ENCODE results near the gene RTN4RL2.

The RTN4RL2 gene

GRCh38 chr11:57460022-57460757 is at the start of gene RTN4RL2:
TSS of gene RTN4RL2 (plus strand) at chr11:57460528. CDS start at chr11:57460866, 338 bp downstream.
- peak; percentile 53 for DNase-seq

GRCh38 chr11:57413681-57414080 is 46.6 kb upstream of the RTN4RL2 start:
- no peak for DNase-seq

- DNase-seq: no peak
Observed at GRCh38 chr11:57414612-57415212, 45.6 kb upstream of the RTN4RL2 start.

DNA sequence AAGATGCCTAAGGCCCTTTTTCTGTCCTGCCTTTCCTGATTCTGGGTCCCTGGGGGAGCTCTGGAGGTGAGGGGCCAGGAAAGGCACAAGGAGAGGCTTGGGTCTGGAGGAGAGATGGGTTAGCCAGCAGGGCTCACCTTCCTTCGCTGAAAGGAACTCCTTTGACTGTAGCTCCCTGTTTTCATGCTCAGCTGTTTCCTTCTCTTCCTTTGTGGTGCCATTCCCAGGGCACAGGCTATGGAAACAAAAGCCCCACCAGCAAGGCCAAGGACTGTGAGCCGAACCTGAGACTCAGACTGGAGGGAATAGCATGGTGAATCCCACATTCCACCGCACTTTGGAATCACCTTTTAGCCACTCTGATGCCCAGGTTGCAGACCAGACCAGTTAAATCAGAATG is 43.9 kb upstream of the RTN4RL2 start:
- DNase-seq: no peak

DNA sequence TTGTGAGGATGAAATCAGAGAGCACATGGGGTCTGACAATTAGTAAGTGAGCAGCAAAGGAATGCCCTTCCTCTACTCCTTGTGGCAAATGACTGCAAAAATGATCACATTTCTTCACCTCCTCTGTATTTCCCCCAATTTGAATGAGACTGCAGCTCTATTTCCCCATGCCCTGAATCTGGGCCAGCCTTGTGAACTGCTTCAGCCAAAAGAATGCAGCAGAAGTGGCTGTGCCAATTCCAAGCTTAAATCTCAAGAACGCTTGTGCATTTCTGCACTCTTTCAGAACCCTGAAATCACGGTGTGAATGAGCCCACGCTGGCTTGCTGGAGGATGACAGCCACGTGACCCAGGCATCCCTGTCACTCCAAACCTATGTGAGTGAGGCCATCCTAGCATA is 43.3 kb upstream of the RTN4RL2 start:
- no peak for DNase-seq

DNA sequence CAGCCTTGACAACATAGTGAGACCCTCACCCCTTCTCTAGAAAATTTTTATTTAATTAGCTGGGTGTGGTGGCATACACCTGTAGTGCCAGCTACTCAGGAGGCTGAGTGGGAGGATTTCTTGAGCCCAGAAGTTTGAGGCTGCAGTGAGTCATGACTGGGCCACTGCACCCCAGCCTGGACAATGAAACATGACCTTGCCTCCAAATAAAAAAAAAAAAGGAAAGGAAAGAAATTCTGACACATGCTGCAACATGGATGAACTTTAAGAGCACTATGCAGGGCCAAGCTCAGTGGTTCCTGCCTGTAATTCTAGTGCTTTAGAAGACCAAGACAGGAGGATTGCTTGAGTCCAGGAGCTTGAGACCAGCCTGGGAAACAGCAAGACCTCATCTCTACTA is 42.2 kb upstream of the RTN4RL2 start:
- DNase-seq: no peak

- no peak for DNase-seq
Observed at GRCh38 chr11:57419146-57419545, 41.2 kb upstream of the RTN4RL2 start.

DNA sequence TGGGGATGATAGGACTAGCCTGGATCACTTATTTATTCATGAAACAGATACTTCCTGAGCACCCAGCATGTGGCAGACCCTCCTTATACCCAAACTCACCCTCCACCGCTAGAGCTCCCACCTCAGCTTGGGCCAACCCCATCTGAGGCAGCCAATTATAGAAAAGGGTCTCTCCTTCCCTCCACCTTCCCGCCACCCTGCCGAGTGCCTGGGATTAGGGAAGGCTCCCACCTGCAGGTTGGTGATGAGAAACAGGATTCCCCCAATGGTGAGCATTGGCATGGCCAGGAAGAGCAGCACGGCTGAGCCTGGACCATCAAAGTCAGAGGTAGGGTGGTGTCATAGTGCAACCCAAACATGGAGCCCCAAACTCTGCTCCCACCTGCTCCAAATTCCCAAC is 39.3 kb upstream of the RTN4RL2 start:
- no peak for DNase-seq

GRCh38 chr11:57421805-57422204 is 38.5 kb upstream of the RTN4RL2 start:
- no peak for DNase-seq

DNA sequence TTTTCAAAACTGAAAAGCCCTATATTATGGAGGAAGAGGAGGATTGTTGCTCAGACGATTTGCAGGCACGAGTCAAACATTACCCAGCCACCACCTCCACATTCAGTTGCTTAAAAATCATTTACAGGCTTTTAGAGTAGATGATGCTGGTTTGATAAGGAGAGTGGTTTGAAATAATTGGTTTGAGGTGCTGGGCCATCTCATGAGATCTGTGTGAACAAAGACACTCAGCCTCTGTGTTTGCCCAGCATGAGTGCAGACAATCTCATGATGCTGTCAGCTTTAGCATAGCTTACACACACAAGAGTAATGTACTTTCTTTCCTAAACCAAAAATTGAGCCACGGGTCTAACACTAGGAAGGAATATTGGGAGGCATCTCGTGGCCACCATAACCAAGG is 37.7 kb upstream of the RTN4RL2 start:
- DNase-seq: no peak

GRCh38 chr11:57424137-57424791 is 36.1 kb upstream of the RTN4RL2 start:
- DNase-seq: no peak

- DNase-seq: peak; percentile 23
Observed at GRCh38 chr11:57424792-57425564, 35.4 kb upstream of the RTN4RL2 start.

DNA sequence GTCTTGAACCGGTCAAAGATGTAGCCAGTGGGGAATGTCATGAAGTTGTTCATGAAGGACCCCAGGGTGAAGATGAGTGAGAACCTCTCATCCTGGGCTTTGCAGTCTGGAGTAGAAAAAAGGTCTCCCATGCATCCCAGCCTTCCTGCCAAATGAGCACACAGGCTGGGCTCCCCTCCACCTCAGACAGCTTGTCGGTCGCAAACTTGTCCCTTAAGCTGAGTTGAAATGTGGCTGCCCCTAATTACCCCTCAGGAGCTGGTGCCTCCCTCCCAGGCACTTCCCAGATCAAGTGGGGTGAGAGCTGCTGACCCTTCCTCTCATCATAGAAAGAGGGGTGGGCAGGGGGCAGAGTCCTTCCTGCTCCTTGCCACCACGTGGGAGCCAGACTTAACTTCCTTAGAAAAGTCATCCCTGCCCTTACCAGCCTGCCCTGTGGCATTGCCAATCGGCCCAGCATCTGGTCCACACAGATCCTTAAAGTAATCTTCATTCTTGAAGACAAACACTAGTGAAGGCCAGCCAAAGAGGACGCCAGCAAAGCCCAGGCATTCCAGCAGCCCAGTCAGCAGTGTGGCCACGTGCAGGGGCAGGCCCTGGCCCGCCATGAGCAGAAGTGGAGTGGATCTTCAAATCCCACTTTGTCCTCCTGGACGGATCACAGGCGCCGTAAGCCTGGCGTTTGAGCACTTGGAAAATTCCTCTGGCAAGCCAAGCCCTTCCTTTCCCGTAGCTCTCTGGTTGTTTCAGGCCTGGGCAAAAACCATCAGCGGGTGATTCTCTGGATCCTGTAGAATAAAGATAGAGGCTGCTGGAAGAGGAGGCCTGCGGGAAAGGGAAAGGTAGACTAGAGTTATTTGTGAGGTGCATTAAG is 34.5 kb upstream of the RTN4RL2 start:
- no peak for DNase-seq

DNA sequence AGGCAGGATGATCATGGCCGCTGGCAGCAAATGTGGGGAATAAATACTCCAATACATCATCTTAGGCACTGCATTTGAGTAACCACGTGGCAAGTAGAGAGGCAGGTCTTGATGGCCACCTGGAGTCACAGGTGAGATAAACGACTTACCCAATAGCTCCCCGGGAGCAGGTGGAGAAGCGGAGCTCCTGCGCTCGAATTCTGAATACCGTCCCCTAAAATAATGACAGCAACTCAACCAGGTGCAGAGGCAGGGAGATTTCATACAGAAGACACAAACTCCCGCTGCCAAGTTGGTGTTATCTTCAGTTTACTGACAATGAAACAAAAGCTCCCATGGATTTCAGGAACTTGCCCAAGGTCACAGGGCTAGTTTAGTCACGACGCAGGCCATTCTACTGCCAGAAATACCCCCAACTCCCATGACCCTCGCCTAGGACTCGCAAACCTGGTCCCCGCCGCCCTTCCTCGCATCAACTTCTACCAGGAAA is 33.8 kb upstream of the RTN4RL2 start:
- peak; percentile 28 for DNase-seq

DNA sequence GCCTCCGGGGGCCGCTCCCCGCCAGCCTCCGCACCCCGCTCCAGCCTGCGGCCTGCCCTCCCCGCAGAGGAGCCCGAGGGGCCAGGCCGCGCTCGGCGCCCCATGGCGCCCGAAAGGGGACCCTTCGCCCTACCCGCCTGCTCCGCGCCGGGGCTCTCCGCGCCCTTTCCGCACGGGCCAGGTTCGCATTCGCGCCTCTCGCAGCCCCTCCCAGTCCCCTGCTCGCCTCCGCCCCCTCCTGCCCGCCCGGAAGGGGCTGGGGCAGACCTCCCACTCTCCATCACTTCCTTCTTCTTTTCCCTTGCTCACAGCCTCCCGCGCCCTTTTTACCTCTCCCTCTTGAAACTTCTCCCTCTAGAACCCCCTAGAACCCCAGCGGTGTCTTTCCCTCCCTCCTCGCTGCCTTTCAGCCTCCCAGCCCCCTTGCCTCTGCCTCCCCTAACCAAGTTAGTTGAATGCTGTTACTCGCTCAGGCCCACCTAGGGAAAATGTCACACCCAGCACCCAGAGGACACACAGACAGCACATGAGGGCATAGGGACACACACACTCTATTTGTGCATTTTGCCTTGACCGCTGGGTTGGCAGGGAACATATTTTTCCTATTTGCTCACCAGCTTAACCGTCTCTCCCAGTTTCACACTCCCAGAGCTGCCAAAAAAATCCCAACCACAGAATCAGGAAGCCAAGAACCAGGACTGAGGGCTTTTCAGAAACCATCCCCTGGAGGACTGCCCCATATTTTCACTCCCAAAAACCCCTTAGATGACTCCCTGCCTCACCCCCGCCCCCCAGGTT is 33.2 kb upstream of the RTN4RL2 start, which contains the start of gene SLC43A3:
Gene SLC43A3 (minus strand): TSS at position 193 of the 798 bp plus-strand sequence. CDS start 949 bp downstream, outside the sequence.
- DNase-seq: peak; percentile 1

DNA sequence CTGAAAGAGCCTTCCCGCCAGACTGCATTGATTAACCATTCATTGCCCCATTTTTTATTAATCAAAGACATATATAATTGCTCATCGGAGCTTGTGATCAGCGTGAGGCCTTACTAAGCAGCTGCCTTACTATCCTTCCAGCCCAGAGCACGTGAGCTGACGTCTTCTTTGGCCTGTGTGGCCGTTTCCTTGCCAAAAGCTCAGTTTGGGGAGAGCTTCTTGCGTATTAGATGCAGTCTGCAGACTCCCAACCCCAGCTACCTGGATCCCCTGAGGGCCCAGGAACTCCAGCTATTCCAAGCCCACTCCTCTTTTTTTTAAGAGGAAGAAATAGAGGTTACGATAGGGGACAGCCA is 32.6 kb upstream of the RTN4RL2 start:
- DNase-seq: no peak

- DNase-seq: no peak
Observed at GRCh38 chr11:57428643-57429042, 31.7 kb upstream of the RTN4RL2 start.

DNA sequence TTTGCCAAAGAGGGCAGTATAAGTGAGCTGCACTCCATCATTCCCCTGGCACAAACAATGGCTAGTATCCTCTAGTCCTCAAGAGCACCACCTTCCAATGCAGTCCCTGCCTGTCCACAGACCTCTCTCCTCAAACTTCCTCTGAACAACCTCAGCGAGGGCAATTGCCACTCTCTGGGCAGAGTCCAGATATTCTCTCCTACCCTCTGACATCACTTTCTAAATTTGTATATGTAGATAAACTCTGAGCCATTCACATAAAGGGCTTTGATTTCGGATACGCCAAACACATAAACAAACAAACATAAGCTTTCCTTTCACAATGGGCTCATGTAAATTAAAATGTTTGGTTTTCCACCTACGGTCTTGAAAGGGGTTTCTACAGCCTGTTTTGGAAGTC is 30.4 kb upstream of the RTN4RL2 start:
- peak; percentile 38 for DNase-seq

DNA sequence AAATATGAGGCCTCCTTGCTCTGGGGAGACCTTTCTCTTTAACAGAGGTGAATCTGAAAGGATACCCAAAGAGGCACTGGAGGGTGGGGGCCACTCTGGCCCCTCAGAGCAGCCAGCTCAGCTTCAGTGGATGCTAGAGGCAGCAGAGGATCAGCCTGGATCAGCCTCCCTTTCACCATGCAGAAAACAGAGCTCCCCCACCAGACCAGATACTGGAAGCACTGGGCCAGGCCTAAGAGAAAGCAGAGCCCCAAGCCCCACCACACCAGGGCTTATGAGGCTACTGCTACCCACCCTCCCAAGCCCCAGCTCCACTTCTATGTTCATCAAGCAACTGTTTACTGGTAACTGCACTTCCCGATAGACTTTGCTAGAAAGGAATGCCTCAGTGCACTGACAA is 29.4 kb upstream of the RTN4RL2 start:
- no peak for DNase-seq

DNA sequence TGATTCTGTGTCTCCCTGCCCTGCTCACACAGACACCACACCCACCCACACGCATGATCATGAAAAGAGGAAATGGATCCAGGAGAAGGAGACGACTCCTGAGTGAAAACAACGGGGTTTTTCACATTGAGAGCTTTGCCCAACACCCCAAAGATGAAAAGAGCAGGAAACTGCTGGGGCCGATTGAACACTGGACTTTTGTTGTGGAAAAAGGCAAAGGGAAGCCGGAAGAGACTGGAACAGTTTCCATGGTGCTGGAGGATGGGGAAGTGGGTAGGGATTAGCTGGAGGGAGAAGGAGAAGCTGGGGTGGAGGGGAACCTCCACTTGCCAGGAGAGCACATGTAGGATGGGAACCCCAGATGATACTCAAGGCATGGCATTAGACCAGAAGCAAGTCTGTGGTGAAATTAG is 28.2 kb upstream of the RTN4RL2 start:
- DNase-seq: no peak

DNA sequence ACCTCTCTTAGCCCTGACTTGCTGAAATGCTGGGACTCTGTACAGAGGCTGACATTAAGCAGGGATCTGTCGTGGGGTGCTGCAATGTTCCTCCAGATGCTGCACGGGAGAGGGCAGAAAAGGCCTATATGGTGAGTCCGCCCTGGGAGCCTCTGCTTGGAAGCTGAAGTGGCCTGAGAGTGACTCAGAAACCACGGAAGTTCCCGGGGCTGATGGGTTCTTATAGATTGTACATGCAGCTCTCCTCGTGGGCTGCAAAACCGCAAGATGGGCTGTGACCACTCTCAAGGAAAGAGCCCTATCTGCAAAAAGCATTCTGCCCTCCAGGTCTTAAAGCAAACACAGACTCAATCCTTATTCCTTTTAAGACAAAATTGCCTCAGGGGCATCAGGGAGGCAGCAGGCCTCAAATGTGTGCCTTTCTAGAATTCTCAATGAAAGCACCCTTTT is 27.6 kb upstream of the RTN4RL2 start:
- no peak for DNase-seq

Data from COR-L47 (cell line).